Measurements from ENCODE around the gene CCDC148.

CCDC148 gene

DNA sequence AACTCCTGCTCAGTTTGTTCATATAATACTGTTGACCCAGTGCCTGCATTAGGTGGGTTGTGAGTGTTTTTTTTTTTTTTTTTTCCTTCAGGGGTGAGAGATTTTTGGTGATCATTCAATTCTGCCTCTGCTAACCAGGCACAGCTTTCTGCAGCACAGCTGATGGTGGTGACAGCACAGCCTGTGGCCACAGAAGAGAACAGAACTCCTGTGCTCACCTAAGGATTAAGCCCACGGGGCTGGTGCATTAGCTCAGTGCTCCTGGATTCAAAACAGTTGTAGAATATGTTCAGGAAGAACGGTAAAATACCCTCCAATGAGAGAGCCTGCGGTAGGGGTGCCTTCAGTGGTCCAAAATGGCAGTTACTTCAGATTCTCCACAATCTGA, 42.2 kb upstream of the CCDC148 start (continued):
- TF ChIP-seq, protein P1, sequence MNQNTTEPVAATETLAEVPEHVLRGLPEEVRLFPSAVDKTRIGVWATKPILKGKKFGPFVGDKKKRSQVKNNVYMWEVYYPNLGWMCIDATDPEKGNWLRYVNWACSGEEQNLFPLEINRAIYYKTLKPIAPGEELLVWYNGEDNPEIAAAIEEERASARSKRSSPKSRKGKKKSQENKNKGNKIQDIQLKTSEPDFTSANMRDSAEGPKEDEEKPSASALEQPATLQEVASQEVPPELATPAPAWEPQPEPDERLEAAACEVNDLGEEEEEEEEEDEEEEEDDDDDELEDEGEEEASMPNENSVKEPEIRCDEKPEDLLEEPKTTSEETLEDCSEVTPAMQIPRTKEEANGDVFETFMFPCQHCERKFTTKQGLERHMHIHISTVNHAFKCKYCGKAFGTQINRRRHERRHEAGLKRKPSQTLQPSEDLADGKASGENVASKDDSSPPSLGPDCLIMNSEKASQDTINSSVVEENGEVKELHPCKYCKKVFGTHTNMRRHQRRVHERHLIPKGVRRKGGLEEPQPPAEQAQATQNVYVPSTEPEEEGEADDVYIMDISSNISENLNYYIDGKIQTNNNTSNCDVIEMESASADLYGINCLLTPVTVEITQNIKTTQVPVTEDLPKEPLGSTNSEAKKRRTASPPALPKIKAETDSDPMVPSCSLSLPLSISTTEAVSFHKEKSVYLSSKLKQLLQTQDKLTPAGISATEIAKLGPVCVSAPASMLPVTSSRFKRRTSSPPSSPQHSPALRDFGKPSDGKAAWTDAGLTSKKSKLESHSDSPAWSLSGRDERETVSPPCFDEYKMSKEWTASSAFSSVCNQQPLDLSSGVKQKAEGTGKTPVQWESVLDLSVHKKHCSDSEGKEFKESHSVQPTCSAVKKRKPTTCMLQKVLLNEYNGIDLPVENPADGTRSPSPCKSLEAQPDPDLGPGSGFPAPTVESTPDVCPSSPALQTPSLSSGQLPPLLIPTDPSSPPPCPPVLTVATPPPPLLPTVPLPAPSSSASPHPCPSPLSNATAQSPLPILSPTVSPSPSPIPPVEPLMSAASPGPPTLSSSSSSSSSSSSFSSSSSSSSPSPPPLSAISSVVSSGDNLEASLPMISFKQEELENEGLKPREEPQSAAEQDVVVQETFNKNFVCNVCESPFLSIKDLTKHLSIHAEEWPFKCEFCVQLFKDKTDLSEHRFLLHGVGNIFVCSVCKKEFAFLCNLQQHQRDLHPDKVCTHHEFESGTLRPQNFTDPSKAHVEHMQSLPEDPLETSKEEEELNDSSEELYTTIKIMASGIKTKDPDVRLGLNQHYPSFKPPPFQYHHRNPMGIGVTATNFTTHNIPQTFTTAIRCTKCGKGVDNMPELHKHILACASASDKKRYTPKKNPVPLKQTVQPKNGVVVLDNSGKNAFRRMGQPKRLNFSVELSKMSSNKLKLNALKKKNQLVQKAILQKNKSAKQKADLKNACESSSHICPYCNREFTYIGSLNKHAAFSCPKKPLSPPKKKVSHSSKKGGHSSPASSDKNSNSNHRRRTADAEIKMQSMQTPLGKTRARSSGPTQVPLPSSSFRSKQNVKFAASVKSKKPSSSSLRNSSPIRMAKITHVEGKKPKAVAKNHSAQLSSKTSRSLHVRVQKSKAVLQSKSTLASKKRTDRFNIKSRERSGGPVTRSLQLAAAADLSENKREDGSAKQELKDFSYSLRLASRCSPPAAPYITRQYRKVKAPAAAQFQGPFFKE (tag by site-specific recombination; IDR thresholded peaks at IDR 0.05; ENCODE audit: borderline replicate concordance) = no peak
- no peak for TF ChIP-seq ZNF391 (tag by site-specific recombination; IDR thresholded peaks at IDR 0.05; ENCODE audit: borderline replicate concordance, low read depth)
- no peak for TF ChIP-seq ZNF354C (tag by site-specific recombination; IDR thresholded peaks at IDR 0.05; ENCODE audit: borderline replicate concordance, low read depth)
- TF ChIP-seq ZNF133 (tag by site-specific recombination; IDR thresholded peaks at IDR 0.05) = no peak
- TF ChIP-seq ZNF2 (tag by site-specific recombination; IDR thresholded peaks at IDR 0.05) = no peak
- TF ChIP-seq ZNF404 (tag by site-specific recombination; IDR thresholded peaks at IDR 0.05) = no peak
- TF ChIP-seq ZNF555 (tag by site-specific recombination; conservative IDR thresholded peaks at IDR 0.05) = no peak
- TF ChIP-seq KLF9 (tag by site-specific recombination; IDR thresholded peaks at IDR 0.05; ENCODE audit: low read depth) = no peak
- TF ChIP-seq ZNF112 (tag by site-specific recombination; IDR thresholded peaks at IDR 0.05) = no peak
- no peak for TF ChIP-seq ZBTB1 (tag by site-specific recombination; IDR thresholded peaks at IDR 0.05)
- TF ChIP-seq, protein P2, sequence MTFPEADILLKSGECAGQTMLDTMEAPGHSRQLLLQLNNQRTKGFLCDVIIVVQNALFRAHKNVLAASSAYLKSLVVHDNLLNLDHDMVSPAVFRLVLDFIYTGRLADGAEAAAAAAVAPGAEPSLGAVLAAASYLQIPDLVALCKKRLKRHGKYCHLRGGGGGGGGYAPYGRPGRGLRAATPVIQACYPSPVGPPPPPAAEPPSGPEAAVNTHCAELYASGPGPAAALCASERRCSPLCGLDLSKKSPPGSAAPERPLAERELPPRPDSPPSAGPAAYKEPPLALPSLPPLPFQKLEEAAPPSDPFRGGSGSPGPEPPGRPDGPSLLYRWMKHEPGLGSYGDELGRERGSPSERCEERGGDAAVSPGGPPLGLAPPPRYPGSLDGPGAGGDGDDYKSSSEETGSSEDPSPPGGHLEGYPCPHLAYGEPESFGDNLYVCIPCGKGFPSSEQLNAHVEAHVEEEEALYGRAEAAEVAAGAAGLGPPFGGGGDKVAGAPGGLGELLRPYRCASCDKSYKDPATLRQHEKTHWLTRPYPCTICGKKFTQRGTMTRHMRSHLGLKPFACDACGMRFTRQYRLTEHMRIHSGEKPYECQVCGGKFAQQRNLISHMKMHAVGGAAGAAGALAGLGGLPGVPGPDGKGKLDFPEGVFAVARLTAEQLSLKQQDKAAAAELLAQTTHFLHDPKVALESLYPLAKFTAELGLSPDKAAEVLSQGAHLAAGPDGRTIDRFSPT (tag by site-specific recombination; IDR thresholded peaks at IDR 0.05) = no peak
- no peak for TF ChIP-seq ZNF791 (tag by site-specific recombination; IDR thresholded peaks at IDR 0.05)
- TF ChIP-seq ZNF121 (tag by site-specific recombination; IDR thresholded peaks at IDR 0.05) = no peak
- TF ChIP-seq ZFHX2 (tag by site-specific recombination; conservative IDR thresholded peaks at IDR 0.05) = no peak

DNA sequence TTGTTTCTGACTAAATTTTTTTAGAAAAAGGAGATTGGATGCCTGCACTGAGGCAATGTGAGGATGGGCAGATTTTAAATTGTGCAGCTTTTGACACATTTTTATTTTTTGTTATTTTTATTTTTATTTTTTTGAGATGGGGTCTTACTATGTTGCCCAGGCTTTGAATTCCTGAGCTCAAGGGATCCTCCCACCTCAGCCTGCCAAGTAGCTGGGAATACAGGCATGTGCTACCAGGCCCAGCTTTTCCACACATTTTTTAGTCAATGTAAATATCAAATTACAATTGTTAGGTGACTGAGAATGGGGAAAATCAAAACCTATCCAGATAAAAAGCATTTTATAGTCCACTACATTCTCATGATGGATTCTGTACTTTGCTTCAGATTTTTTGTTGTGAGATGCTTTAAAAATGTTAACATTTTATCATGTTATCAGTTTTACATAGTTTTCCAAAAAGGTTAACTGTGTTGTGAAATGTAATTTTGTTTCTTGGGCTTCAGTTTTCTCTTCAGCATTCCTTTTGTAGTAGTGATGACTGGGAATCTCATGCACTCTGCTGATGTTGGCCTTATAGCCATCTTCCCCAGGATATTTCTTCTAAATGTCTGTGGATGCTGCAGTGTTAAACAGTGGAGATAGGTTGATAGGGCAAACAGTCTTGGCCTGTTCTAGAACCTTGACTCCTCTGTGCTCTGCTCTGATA, 41.6 kb upstream of the CCDC148 start:
- Histone ChIP-seq H3K27ac (ENCODE audit: extremely low read depth, low read depth, low read length) (no peak overlapping the region), H3K4me3 (ENCODE audit: low read depth, low read length) (no peak overlapping the region), H3K9me3 (ENCODE audit: control insufficient read depth, insufficient read depth, low read depth, low read length) (no peaks in the 10 kb centered on the region), H3K36me3 (ENCODE audit: control insufficient read depth in 2 of 2, insufficient read depth in 1 of 2, low read length in 2 of 2) (no peaks in the 10 kb centered on the region), H3K4me1 (ENCODE audit: control insufficient read depth, insufficient read depth, low read length) (peaks cover 9% of the 10 kb centered on the region)
- ChIA-PET CTCF (interaction anchor here (0.5 to 0.8 kb wide), 2 partner anchors 24 to 40 kb away, joined by 3 read pairs; no protein-coding TSS in a partner anchor), POLR2A (no interaction called here)
- TF ChIP-seq, protein P3, sequence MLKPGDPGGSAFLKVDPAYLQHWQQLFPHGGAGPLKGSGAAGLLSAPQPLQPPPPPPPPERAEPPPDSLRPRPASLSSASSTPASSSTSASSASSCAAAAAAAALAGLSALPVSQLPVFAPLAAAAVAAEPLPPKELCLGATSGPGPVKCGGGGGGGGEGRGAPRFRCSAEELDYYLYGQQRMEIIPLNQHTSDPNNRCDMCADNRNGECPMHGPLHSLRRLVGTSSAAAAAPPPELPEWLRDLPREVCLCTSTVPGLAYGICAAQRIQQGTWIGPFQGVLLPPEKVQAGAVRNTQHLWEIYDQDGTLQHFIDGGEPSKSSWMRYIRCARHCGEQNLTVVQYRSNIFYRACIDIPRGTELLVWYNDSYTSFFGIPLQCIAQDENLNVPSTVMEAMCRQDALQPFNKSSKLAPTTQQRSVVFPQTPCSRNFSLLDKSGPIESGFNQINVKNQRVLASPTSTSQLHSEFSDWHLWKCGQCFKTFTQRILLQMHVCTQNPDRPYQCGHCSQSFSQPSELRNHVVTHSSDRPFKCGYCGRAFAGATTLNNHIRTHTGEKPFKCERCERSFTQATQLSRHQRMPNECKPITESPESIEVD (tag by site-specific recombination; IDR thresholded peaks at IDR 0.05) = peak; percentile 21; the same call in 1 of the 2 replicates
- no peak for TF ChIP-seq SETDB1 (IDR thresholded peaks at IDR 0.05; ENCODE audit: insufficient read length, low read length)
